Fibroblast of upper back skin (primary cell): ENCODE results near the gene CCDC174.

Experiments used
- DNase-seq: peaks from one replicate; pipeline ENCODE4 v3.0.0-alpha.2; 2013

CCDC174 gene

DNA sequence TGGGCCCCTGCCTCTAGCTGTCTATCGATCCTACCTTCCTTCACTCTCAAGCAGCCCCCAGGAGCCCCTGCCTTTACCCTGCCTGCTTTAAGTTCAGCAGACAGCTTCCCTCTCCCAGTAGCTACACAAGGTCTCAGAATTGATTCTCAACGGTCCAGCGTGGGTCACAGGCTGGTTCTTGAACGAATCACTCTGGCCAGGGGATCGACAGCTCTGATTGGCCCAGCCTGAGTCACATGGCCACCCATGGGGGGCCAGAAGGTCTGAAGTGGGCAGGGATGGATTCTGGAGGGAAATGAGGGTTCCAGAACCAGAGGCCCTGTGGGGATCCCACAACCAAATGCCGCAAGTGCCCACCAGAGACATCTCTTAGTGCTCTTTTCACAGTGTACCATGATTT is 23.7 kb upstream of the CCDC174 start:
- no peak for DNase-seq

DNA sequence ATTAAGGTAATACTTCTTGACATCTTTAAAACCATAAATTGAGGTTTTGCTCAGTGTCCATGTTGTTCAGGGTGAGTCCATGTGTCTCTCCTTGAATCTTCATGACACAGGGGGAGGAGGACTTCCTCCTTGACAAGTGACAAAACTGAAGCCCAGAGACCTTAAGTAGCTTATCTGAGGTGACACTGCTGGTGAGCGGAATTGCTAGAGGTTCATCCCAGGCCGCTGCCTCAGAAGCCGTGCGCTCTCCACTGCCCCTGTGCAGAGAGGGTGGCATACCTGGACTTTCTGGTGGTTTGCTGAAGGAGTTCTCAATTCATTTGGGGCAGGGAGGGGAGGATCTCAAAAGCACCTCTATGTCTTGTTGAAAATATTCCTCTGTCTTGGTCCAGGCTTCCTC is 23.2 kb upstream of the CCDC174 start:
- no peak for DNase-seq

DNA sequence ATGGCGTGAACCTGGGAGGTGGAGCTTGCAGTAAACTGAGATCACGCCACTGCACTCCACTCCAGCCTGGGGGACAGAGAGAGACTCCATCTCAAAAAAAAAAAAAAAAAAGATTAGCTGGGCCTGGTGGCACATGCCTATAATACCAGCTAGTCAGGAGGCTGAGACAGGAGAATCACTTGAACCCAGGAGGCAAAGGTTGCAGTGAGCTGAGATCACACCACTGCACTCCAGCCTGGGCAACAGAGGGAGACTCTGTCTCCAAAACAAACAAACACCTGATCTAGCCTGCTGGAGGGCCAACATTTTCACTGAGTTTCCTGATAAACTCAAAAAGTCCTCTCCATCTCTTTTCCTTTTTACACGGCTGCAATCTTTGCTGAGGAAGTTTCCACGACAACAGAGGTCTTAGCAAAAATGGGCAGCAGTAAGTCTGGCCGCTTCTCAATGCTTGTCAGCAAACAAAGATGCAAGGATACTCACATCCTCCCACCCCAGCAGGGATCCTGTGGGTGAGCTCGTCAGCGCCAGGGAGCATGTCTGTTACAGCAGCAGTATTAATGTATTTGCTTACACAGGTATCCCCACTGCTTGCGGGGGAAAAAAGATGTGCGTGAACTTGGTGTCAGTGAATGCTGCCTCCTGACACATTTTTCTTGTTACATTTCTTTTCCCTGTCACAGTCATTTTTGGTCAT is 21.0 kb upstream of the CCDC174 start:
- DNase-seq = no peak

DNA sequence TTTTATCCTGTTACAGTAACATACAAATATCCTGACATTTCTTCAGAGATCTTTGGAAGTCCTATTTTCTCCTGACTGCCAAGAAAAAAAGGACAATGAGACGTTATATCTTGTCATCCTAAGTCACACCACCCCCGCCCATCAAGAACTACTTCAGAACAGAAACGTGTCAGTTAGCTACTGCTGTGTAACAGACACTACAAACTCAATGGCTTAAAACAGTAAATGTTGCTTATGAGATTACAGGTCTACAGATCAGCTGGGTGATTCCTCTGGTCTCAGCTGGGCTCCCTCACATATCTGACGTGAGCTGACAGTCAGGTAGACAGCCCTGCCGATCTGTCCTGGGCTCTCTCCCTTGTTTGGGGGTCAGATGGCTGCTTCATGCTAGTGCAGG is 20.5 kb upstream of the CCDC174 start:
- no peak for DNase-seq

DNA sequence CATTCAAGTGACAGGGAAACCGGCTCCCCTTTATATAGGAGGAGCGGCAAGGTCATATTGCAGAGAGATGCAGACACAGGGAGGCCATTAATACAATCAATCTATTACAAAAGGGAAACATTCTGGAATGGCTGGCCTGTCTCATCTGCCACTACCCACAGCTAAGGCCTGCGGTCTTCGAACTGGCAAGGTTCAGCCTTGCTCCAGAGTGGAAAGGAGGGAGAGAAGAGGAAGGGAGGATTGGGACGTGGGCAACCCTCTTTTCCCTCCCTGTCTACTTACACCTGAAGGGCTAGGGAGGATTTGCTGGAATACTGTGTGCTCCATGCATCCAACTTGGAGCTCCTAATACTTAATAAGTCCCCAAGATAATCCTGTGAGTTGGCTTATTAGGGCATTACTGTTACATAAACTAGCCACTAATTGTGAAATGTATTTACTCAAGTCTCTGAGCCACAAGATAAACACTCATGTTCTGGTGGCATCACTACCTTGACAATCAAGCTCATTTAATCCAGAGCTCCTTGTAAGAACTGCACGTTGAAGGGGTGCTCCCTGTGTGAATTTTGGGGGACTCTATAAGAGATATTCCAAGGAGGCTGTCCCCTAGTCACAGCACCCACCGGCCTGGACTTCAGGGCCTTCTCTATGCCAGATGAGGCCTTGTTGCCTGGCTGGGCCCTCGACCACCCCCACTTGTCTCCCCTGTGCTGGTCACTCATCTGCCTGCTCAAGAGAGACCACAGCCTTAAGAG is 19.7 kb upstream of the CCDC174 start:
- DNase-seq = no peak

DNA sequence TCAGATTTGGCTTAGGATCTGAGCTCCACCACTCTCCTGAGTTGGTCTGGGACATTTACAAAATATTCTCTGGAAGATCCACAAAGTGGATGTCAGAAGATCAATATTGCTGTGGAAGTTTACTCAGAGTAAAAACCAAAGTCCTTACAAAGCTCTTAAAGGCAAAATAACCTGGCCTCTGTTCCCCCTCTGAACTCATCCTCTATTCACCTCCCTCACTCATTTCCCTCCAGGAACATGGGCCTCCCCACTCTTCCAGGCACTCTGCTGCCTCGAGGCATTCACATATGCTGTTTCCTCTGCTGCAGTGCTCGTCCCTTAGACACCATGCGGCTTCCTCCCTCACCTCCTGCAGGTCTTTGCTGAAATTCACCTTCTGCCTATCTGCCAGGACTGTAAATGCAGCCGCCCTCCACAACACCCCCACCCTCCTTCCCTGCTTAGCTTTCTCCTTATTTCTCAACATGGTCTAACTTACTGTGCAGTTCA is 19.1 kb upstream of the CCDC174 start:
- no peak for DNase-seq

DNA sequence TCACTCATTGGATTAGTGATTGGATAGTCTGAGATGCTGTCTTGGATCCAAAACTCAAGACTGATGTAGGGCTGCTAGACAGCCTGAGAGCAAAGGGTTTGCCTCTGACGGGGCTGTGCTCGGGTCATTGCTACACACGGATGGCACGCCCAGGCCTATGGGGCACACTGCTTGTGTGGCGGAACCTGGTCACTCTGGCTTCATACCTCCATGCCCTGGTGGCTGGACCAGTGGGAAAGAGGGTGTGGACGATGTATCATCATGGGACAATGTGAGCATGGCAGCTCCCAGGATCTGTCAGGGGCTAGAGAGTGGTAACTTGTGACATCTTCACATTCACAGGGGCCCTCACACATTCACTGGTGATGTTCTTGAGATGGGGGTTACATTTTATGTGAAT is 18.1 kb upstream of the CCDC174 start:
- DNase-seq = no peak

DNA sequence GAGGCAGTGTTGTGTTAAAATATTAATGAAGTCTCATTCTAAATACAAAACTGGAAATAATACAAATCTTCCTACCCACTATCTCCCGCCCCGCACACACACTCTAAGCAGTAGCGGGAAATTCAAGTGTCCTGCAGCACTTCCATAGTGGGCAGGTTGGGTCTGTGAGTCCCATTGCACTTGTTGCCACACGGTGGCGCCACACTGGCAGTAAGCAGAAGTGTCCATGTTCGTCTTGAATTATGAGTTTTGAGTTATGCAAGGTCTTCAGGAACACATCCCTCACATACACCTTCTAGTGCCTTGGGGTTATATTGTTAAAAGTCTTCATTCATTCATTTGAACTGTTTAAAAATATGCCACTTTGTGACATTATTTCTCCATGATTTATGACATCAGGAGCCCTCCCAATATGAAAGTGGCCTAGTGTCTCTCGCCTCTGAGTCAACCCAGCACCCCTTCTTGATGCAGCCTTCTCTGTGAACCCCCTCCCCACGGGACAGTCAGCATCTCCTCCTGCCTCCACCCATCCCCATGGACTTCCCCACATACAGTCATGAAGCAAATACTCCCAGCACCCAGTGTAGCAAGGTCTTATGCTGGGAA is 17.6 kb upstream of the CCDC174 start:
- peak; percentile 26 for DNase-seq

DNA sequence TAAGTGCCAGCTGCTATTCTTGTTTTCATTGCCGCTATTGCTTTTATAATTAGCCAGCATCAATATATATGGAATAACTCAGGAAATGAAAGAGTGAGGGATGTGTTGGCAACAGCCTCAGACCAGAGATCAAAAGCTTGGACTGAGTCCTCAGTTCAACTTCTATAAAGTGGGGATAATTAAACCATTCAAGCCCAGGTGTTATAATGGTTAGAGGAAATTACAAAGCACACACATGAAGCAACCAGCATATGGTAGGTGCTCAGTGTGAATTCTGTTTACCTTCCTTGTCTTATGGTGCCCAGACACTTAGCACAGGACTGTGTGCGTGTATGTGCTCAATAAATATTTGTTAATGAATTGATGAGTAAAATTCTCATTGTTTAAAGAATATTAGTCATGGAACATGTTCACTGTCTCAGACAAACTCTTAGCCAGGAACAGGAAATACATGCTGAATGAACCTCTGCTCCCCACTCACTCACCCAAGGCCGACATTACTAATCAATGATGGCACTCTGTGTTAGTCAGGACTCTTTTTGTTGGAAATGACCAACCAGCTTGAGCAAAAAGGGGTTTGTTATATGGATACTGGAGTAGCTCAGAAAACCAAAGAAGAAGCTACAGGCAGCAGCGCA is 16.7 kb upstream of the CCDC174 start:
- DNase-seq = peak; percentile 31

DNA sequence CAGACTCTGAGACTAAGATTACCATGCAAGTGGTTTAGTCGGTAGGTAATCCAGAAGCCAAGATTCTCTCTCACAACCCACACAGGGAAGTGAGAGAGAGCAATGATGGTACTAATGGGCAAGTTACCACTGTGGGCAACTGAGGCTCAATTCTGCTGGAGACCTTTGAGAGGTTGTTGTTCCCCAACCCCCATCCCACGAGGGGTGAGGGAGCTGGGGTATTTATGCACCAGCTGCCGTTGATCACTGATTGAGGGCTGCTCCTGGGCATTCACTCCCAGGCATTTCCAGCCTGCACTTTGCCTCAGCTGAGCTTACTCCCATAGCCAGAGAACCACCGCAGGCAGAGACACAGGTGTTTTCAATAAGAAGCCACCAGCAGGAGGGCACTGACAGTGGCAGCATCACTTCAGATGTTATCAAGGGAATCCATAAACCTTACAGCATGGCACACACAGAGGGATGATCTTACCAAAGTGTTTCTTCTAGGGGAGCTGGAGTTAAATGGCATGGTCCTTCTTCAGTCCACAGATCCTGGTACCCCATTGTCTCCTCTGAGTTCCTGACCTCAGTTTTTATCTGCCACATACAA is 15.0 kb upstream of the CCDC174 start:
- no peak for DNase-seq

DNA sequence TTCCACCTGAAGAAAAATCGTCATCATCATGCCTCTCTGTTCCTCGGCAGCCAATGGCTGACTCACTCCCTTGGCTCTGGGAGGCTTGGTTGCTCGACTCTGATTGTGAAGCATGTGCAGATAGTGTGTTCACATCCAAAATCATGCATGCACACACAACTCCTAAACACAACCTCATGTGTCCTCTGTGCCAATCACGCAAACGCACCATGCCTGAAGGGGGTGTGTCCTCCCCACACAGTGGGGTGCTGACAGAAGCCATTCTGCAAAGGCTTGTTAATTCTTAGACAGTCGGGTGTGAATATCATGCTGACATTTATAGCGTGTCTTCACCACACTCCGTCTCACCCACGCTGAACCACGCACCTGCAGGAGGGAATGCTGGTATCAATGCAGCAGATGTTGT is 11.4 kb upstream of the CCDC174 start:
- no peak for DNase-seq

DNA sequence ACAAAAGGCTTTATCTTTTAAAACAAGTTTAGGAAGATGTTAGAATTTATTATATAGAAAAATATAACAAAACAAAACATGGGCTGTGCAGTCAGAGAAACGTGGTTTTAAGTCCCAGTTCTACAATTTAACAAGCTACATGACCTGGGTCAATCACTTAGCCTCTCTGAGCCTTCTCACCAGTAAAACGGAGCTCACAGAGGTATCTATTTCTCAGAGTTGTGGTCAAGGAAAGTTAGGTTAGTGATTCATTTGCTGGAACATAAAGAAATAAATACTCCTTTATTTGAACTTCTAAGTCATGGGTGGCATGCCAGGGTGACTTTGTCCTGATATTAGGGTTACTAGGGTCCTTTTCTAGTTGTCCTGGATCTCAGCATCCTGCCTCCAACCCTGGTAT is 10.8 kb upstream of the CCDC174 start:
- no peak for DNase-seq

DNA sequence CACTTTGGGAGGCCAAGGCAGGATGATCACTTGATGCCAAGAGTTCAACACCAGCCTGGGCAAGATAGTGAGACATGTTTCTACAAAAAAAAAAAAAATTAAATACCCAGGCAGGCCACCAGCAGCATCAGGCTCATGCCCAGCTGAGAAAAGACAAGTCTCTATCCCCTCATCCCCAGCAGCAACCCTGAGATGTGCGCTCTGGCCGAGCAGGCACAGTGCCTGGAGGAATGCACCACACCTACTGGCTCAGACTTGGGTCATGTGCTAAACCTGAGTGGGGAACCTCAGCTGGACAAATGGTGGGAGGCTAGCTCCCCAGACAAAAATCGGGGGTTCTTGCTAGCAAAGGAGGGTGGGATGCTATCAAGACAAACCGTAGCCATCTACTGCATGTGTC is 10.2 kb upstream of the CCDC174 start:
- DNase-seq = no peak

DNA sequence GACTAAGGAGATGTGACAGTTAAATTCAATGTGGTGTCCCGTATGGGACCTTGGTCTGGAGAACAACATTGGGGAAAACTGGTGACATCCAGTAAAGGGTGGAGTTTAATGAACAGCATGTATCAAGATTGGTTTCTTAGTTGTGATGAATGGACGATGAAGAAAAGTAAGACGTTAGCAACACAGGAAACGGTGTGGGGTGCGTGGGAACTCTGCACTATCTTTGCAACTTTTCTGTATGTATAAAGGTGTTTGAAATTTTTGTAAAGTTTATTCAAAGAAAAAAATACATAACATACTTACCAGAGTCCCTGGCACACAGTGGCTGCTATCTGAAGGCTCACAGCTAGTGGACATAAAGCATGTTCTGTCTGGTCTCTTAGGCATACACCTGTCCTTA is 6.1 kb upstream of the CCDC174 start:
- DNase-seq = no peak

DNA sequence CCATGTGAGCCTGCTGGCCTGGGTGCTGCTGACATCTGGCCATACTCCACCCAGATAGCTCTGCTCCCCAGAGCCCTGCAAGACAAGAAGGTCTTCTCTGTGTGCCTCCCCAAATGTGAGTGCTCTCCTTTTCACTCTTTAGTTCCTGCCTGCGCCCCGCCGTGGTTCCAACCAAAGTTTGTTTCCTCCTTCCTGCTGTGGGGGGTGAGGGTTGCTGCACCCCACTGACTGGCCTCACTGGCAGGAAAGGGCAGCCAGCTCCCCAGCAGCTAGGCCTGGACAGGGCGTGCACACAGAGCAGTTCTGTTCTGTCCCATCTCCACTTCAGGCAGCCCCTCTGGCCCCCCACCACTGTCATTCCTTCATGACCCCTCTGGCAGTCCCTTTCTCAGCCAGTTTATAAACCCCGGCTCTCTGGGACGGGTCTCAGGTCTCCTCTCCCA is 5.4 kb upstream of the CCDC174 start:
- no peak for DNase-seq

DNA sequence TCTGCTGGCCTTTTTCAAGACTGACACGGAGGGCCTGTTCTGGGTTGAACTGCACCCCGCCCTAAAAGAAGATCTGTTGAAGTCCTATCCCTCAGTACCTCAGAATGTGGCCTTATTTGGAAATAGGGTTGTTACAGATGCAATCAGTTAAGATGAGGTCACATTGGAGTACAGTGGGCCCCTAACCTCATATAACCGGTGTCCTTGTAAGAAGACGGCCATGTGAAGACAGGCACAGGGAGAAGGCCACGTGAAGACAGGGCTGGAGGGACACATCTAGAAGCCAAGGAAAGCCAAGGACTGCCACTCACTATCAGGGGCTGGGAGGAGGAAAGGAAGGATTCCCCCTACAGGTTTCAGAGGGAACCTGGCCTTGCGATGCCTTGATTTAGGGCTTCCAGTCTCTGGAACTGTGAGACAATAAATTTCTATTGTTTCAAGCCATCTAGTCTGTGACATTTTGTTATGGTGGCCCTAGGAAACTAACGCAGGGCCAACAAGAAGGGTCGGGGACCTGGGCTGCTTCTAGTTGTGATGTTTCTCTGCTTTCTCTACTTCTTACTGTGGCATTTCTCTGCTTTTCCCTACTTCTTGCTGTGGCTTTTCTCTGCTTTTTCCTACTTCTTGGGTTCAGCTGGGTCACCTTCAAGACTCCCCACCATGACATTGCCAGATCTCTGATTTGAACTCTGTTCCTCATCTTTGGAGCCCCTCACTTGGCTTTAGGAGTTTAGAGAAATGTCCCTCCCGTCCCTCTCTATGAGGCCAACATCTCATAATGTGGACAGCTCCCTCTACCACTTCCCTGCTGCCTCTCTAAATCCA is 4.8 kb upstream of the CCDC174 start:
- DNase-seq = no peak

DNA sequence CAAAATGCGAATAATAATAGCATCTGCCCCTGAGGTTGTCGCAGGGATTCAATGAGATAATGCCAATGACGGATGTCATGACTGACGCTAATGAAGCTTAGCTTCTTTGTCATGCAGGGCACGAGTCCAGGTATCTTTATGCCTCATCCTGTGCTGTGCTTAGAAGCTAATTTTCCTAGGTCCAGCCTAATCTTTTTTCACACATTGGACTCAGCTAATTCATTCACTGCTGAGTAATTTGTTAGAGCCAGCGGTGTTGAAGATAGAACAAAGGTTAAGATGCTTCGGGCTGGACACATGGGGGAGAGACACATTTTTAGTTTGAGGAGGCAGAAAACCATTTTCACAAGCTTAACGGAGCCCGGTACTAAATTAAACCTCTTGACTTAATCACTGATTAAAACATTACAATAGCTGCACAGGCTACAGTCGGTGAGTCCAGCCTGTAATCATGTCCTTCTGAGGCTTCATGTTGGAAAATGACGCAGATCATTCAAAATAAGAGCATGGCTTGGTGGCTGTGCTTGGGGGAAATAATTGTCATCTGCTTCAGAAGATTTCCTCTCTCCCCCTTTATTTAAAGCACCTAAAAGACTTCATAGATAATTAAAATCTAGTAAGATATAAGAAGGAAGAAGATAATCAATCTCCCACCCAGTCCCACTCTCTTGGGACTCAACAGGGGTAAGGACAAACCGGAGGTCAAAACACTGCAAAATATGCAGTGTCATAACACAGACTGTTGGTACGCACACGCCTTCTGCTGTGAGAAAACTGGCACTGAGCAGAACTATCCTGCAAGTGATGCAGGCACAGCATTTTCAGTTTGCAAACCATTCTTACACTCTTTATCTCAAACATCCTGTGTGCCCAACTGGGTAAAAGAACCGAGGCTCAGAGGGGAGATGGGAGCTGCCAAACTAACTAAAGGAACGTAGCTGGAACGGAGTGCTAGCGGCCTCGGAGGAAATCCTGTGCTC is 3.3 kb upstream of the CCDC174 start:
- no peak for DNase-seq

DNA sequence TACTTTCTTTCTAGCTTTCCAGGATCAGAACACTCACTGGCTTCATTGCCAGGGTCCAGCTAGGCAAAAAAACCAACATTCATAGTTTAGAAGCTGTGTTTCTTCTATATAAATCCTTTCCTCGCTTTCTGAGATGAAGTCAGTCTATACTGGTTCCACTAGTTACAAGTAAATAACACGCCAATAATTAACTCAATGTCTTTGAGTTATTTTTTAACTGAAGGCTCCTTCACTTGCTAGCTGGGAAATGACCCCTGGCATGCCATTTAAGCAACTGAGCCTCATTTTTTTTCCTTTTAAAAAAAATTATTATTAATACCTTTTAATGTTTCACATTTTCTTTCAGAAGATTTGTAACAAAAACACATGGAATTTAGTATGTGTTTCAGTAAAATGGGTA is 2.1 kb upstream of the CCDC174 start:
- DNase-seq = no peak

DNA sequence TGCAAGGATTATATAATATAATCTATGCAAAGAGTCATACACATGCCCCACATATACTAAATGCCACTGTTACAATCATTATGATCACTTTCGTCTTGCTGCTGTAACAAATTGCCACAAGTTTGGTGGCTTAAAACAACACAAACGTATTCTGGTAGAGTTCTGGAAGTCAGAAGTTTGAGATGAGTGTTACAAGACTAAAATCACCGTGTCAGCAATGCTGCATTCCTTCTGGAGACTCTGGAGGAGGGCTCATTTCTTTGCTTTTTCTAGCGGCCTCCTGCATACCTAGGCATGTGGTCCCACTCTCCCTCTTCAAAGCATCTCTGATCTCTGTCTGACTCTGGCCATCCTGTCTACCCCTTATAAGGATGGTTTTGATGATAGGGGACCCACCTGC is 1.4 kb upstream of the CCDC174 start:
- no peak for DNase-seq

DNA sequence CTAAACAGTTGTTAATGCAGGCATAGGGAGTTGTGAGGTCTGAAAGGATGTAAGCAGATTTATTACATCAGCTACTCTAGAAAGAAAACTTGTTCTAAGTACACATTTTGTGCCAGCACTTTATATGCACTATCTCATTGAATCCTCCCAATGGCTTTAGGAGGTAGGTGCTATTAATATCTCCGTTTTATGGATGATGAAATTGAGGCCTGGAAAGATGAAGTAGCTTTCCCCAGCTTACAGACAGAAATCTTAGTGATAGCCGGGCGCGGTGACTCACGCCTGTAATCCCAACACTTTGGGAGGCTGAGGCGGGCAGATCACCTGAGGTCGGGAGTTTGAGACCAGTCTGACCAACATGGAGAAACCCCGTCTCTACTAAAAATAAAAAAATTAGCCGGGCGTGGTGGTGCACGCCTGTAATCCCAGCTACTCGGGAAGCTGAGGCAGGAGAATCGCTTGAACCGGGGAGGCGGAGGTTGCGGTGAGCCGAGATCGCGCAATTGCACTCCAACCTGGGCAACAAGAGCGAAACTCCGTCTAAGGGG is 872 bp downstream of the CCDC174 start:
- DNase-seq = peak; percentile 38

DNA sequence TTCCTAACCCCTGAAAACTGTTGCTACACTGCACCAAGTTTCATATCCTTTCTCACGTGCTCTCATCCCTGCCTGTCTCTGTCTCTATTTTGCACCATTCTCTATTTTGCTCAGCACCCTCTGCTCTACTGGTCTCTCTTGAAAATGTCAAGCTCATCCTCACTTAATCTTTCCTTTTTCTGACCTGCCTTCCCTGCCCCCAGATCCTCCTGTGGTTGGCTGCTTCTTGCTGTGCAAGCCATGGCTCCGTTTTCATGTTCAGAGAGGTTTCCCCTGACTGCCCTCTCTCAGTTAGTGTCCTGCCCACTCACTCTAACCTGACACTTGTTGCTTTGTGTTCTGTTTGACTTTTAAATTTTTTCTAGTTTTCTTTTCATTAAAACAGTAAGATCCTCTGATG is 6.0 kb downstream of the CCDC174 start:
- no peak for DNase-seq
